SK-N-SH treated with all-trans-retinoic acid at 6 μM for 48 hours (cell line): ENCODE data around the gene LGALS1.

Experiments used
- GLIS3 ChIP-seq: fragments of 250-450 bp; sonication (Bioruptor Pico); IDR thresholded peaks from 2 replicates; pipeline ENCODE4 v1.5.0; 2020; ENCODE audit warnings: mild to moderate bottlenecking, moderate library complexity
- SNAI2 ChIP-seq: fragments of 250-450 bp; sonication (Bioruptor Pico); IDR thresholded peaks from 2 replicates; pipeline ENCODE4 v1.5.0; 2020; ENCODE audit warnings: mild to moderate bottlenecking, moderate library complexity
- ZNF8 ChIP-seq: fragments of 450-650 bp; formaldehyde crosslinking; IDR thresholded peaks from 2 replicates; pipeline ENCODE4 v1.5.0; 2020; ENCODE audit warnings: mild to moderate bottlenecking, moderate library complexity
- TF ChIP-seq, protein P1 (sequence below): fragments of 250-450 bp; sonication (Bioruptor Pico); IDR thresholded peaks from 2 replicates; pipeline ENCODE4 v1.5.1; 2020; ENCODE audit warnings: low read depth, mild to moderate bottlenecking, moderate library complexity

- TF ChIP-seq ZNF8 (CRISPR knock-in tag) (no peak), GLIS3 (no peak), SNAI2 (no peak)
- TF ChIP-seq, protein P1, sequence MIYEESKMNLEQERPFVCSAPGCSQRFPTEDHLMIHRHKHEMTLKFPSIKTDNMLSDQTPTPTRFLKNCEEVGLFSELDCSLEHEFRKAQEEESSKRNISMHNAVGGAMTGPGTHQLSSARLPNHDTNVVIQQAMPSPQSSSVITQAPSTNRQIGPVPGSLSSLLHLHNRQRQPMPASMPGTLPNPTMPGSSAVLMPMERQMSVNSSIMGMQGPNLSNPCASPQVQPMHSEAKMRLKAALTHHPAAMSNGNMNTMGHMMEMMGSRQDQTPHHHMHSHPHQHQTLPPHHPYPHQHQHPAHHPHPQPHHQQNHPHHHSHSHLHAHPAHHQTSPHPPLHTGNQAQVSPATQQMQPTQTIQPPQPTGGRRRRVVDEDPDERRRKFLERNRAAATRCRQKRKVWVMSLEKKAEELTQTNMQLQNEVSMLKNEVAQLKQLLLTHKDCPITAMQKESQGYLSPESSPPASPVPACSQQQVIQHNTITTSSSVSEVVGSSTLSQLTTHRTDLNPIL (CRISPR knock-in tag), result no peak
Observed at GRCh38 chr22:37692627-37693285, 17.3 kb downstream of the LGALS1 start.
